Measurements from ENCODE around the gene MORN1.

- TF ChIP-seq SMC3 (IDR thresholded peaks at IDR 0.05; ENCODE audit: low read depth, low read length) (no peak), RFX5 (IDR thresholded peaks at IDR 0.05; ENCODE audit: low read length) (no peak), RAD21 (IDR thresholded peaks at IDR 0.05; ENCODE audit: low read length) (no peak), EZH2phosphoT487 (IDR thresholded peaks at IDR 0.05; ENCODE audit: borderline replicate concordance, low read depth) (no peak), USF1 (IDR thresholded peaks at IDR 0.05; ENCODE audit: borderline replicate concordance, low read depth) (no peak), CTCF (IDR thresholded peaks at IDR 0.05) (no peak)
Measured at GRCh38 chr1:2284932-2285331, 106.4 kb downstream of the MORN1 start.

All from SK-N-SH (cell line).